ENCODE results near the gene HHIPL2.
"Not testable (repeated sequence)": the region's sequence is repeated elsewhere in the genome, so short reads cannot be mapped to it uniquely, and the experiment has no call there.

Gene HHIPL2

GRCh38 chr1:222521299-222522104 is 26.4 kb downstream of the HHIPL2 start:
- Histone ChIP-seq H4K20me1 (ENCODE audit: insufficient read depth, low read length, poor library complexity, severe bottlenecking) (no peaks in the 10 kb centered on the region), H3K4me3 (ENCODE audit: low read length, poor library complexity, severe bottlenecking) (no peak overlapping the region), H3K9ac (ENCODE audit: low read depth, low read length, poor library complexity, severe bottlenecking) (no peak overlapping the region)

GRCh38 chr1:222489496-222489895 is 58.4 kb downstream of the HHIPL2 start:
- H2AFZ ChIP-seq (ENCODE audit: low read length); H4K20me1 ChIP-seq (ENCODE audit: insufficient read depth, low read length, poor library complexity, severe bottlenecking); H3K9me3 ChIP-seq (ENCODE audit: insufficient read depth, low read depth, low read length); H3K4me3 ChIP-seq (ENCODE audit: low read length, poor library complexity, severe bottlenecking); H3K4me1 ChIP-seq (ENCODE audit: insufficient read depth, low read length, poor library complexity, severe bottlenecking); H3K36me3 ChIP-seq (ENCODE audit: insufficient read depth, low read length); H3K9ac ChIP-seq (ENCODE audit: low read depth, low read length, poor library complexity, severe bottlenecking); H3K4me2 ChIP-seq (ENCODE audit: low read depth, low read length, poor library complexity, severe bottlenecking); H3K27me3 ChIP-seq (ENCODE audit: insufficient read depth, low read length, poor library complexity, severe bottlenecking); H3K79me2 ChIP-seq (ENCODE audit: insufficient read depth, low read length); H3K9me2 ChIP-seq (replicated peaks; ENCODE audit: low read depth, low read length); H3F3A ChIP-seq (ENCODE audit: low read depth): not testable (repeated sequence)

More at GRCh38 chr1:222521299-222522104, 26.4 kb downstream of the HHIPL2 start:
- Histone ChIP-seq H3F3A (ENCODE audit: low read depth) (no peaks in the 10 kb centered on the region), H3K9me2 (replicated peaks; ENCODE audit: low read depth, low read length) (no peaks in the 10 kb centered on the region), H3K27me3 (ENCODE audit: insufficient read depth, low read length, poor library complexity, severe bottlenecking) (no peaks in the 10 kb centered on the region), H3K79me2 (ENCODE audit: insufficient read depth, low read length) (no peaks in the 10 kb centered on the region), H2AFZ (ENCODE audit: low read length) (no peak overlapping the region), H3K9me3 (ENCODE audit: insufficient read depth, low read depth, low read length) (no peaks in the 10 kb centered on the region), H3K4me1 (ENCODE audit: insufficient read depth, low read length, poor library complexity, severe bottlenecking) (no peaks in the 10 kb centered on the region), H3K4me2 (ENCODE audit: low read depth, low read length, poor library complexity, severe bottlenecking) (no peak overlapping the region), H3K36me3 (ENCODE audit: insufficient read depth, low read length) (no peaks in the 10 kb centered on the region)
- TF ChIP-seq CTCF (conservative IDR thresholded peaks at IDR 0.05; ENCODE audit: low read length) (no peak), EZH2phosphoT487 (IDR thresholded peaks at IDR 0.05; ENCODE audit: borderline replicate concordance) (no peak)

- not testable (repeated sequence) for H3K9ac ChIP-seq (ENCODE audit: low read depth, low read length, poor library complexity, severe bottlenecking); H3F3A ChIP-seq (ENCODE audit: low read depth); H3K36me3 ChIP-seq (ENCODE audit: insufficient read depth, low read length); H3K4me2 ChIP-seq (ENCODE audit: low read depth, low read length, poor library complexity, severe bottlenecking); H3K4me1 ChIP-seq (ENCODE audit: insufficient read depth, low read length, poor library complexity, severe bottlenecking); H3K27me3 ChIP-seq (ENCODE audit: insufficient read depth, low read length, poor library complexity, severe bottlenecking); H3K9me3 ChIP-seq (ENCODE audit: insufficient read depth, low read depth, low read length); H4K20me1 ChIP-seq (ENCODE audit: insufficient read depth, low read length, poor library complexity, severe bottlenecking); H3K79me2 ChIP-seq (ENCODE audit: insufficient read depth, low read length); H3K4me3 ChIP-seq (ENCODE audit: low read length, poor library complexity, severe bottlenecking); H2AFZ ChIP-seq (ENCODE audit: low read length); H3K9me2 ChIP-seq (replicated peaks; ENCODE audit: low read depth, low read length)
Measured at GRCh38 chr1:222487774-222488173, 60.1 kb downstream of the HHIPL2 start.

- H4K20me1 ChIP-seq (ENCODE audit: insufficient read depth, low read length, poor library complexity, severe bottlenecking); H3K9me2 ChIP-seq (replicated peaks; ENCODE audit: low read depth, low read length); H2AFZ ChIP-seq (ENCODE audit: low read length); H3K4me3 ChIP-seq (ENCODE audit: low read length, poor library complexity, severe bottlenecking); H3K4me1 ChIP-seq (ENCODE audit: insufficient read depth, low read length, poor library complexity, severe bottlenecking); H3K36me3 ChIP-seq (ENCODE audit: insufficient read depth, low read length); H3K27me3 ChIP-seq (ENCODE audit: insufficient read depth, low read length, poor library complexity, severe bottlenecking); H3K9ac ChIP-seq (ENCODE audit: low read depth, low read length, poor library complexity, severe bottlenecking); H3F3A ChIP-seq (ENCODE audit: low read depth); H3K9me3 ChIP-seq (ENCODE audit: insufficient read depth, low read depth, low read length); H3K79me2 ChIP-seq (ENCODE audit: insufficient read depth, low read length); H3K4me2 ChIP-seq (ENCODE audit: low read depth, low read length, poor library complexity, severe bottlenecking): not testable (repeated sequence)
Measured at GRCh38 chr1:222484005-222484404, 63.9 kb downstream of the HHIPL2 start.

- H4K20me1 ChIP-seq (ENCODE audit: insufficient read depth, low read length, poor library complexity, severe bottlenecking); H3K9me3 ChIP-seq (ENCODE audit: insufficient read depth, low read depth, low read length); H3K4me3 ChIP-seq (ENCODE audit: low read length, poor library complexity, severe bottlenecking); H3K4me1 ChIP-seq (ENCODE audit: insufficient read depth, low read length, poor library complexity, severe bottlenecking); H3K9ac ChIP-seq (ENCODE audit: low read depth, low read length, poor library complexity, severe bottlenecking); H3F3A ChIP-seq (ENCODE audit: low read depth); H3K4me2 ChIP-seq (ENCODE audit: low read depth, low read length, poor library complexity, severe bottlenecking); H3K36me3 ChIP-seq (ENCODE audit: insufficient read depth, low read length); H2AFZ ChIP-seq (ENCODE audit: low read length); H3K9me2 ChIP-seq (replicated peaks; ENCODE audit: low read depth, low read length); H3K79me2 ChIP-seq (ENCODE audit: insufficient read depth, low read length); H3K27me3 ChIP-seq (ENCODE audit: insufficient read depth, low read length, poor library complexity, severe bottlenecking): not testable (repeated sequence)
Measured at GRCh38 chr1:222479567-222479966, 68.3 kb downstream of the HHIPL2 start.

GRCh38 chr1:222476436-222476835 is 71.5 kb downstream of the HHIPL2 start:
- not testable (repeated sequence) for H3K4me2 ChIP-seq (ENCODE audit: low read depth, low read length, poor library complexity, severe bottlenecking); H3K79me2 ChIP-seq (ENCODE audit: insufficient read depth, low read length); H3K9me2 ChIP-seq (replicated peaks; ENCODE audit: low read depth, low read length); H3F3A ChIP-seq (ENCODE audit: low read depth); H2AFZ ChIP-seq (ENCODE audit: low read length); H3K9ac ChIP-seq (ENCODE audit: low read depth, low read length, poor library complexity, severe bottlenecking); H3K4me3 ChIP-seq (ENCODE audit: low read length, poor library complexity, severe bottlenecking); H3K36me3 ChIP-seq (ENCODE audit: insufficient read depth, low read length); H3K4me1 ChIP-seq (ENCODE audit: insufficient read depth, low read length, poor library complexity, severe bottlenecking); H3K27me3 ChIP-seq (ENCODE audit: insufficient read depth, low read length, poor library complexity, severe bottlenecking); H4K20me1 ChIP-seq (ENCODE audit: insufficient read depth, low read length, poor library complexity, severe bottlenecking); H3K9me3 ChIP-seq (ENCODE audit: insufficient read depth, low read depth, low read length)

- H3K36me3 ChIP-seq (ENCODE audit: insufficient read depth, low read length); H3K79me2 ChIP-seq (ENCODE audit: insufficient read depth, low read length); H3F3A ChIP-seq (ENCODE audit: low read depth); H2AFZ ChIP-seq (ENCODE audit: low read length); H3K9me2 ChIP-seq (replicated peaks; ENCODE audit: low read depth, low read length); H3K27me3 ChIP-seq (ENCODE audit: insufficient read depth, low read length, poor library complexity, severe bottlenecking); H3K9me3 ChIP-seq (ENCODE audit: insufficient read depth, low read depth, low read length); H4K20me1 ChIP-seq (ENCODE audit: insufficient read depth, low read length, poor library complexity, severe bottlenecking); H3K9ac ChIP-seq (ENCODE audit: low read depth, low read length, poor library complexity, severe bottlenecking); H3K4me2 ChIP-seq (ENCODE audit: low read depth, low read length, poor library complexity, severe bottlenecking); H3K4me1 ChIP-seq (ENCODE audit: insufficient read depth, low read length, poor library complexity, severe bottlenecking); H3K4me3 ChIP-seq (ENCODE audit: low read length, poor library complexity, severe bottlenecking): not testable (repeated sequence)
Measured at GRCh38 chr1:222473717-222474116, 74.2 kb downstream of the HHIPL2 start.

Measured in Loucy (cell line).